ENCODE measurements around the gene TMEM181. TPM values are rescaled to one million over a fixed set of nuclear protein-coding genes. Genes with fewer than 3 reads are reported as not detected.

TMEM181 gene
- total and polyA plus RNA-seq, 2 experiments from 2014 or later: 11.9 to 25.2 TPM

GRCh38 chr6:158662607-158662953 lies 102.7 kb downstream of the TMEM181 start:
- H2AFZ ChIP-seq: peak overlapping the region; percentile 97; the same call in 1 of the 2 replicates
- no peak overlapping the region for H3K27ac ChIP-seq (ENCODE audit: low read depth)
- no peak overlapping the region for H3K4me2 ChIP-seq
- H4K20me1 ChIP-seq (replicated peaks; ENCODE audit: insufficient read depth): no peaks in the 10 kb centered on the region
- Mint-ChIP-seq H3K4me3 (no peak overlapping the region), H3K36me3 (ENCODE audit: low read depth) (no peaks in the 10 kb centered on the region), H3K27ac (no peak overlapping the region), H3K9me3 (no peaks in the 10 kb centered on the region), H3K27me3 (ENCODE audit: insufficient read depth, low read depth, poor library complexity) (peaks cover 4% of the 10 kb centered on the region), H3K4me1 (peaks cover 17% of the 10 kb centered on the region)
- no peaks in the 10 kb centered on the region for H3K36me3 ChIP-seq (ENCODE audit: insufficient read depth)
- H3K79me2 ChIP-seq (replicated peaks; ENCODE audit: insufficient read depth): no peaks in the 10 kb centered on the region
- TF ChIP-seq NANOG (IDR thresholded peaks at IDR 0.05; ENCODE audit: borderline replicate concordance) (no peak), POLR2AphosphoS5 (IDR thresholded peaks at IDR 0.05; ENCODE audit: low read depth) (no peak), JUNB (IDR thresholded peaks at IDR 0.05; ENCODE audit: unreplicated experiment) (no peak), ETS1 (IDR thresholded peaks at IDR 0.05) (no peak), ZNF462 (CRISPR knock-in tag; IDR thresholded peaks at IDR 0.05) (no peak), CREB1 (CRISPR knock-in tag; IDR thresholded peaks at IDR 0.05; ENCODE audit: low read depth) (no peak), ZNF114 (CRISPR knock-in tag; IDR thresholded peaks at IDR 0.05) (no peak), EZH2phosphoT487 (IDR thresholded peaks at IDR 0.05; ENCODE audit: unreplicated experiment) (no peak), STAT1 (IDR thresholded peaks at IDR 0.05; ENCODE audit: unreplicated experiment) (no peak), EZH2 (IDR thresholded peaks at IDR 0.05; ENCODE audit: low read depth, unreplicated experiment) (no peak), ZNF331 (CRISPR knock-in tag; IDR thresholded peaks at IDR 0.05; ENCODE audit: low read depth) (no peak)
- TF ChIP-seq, protein P1, sequence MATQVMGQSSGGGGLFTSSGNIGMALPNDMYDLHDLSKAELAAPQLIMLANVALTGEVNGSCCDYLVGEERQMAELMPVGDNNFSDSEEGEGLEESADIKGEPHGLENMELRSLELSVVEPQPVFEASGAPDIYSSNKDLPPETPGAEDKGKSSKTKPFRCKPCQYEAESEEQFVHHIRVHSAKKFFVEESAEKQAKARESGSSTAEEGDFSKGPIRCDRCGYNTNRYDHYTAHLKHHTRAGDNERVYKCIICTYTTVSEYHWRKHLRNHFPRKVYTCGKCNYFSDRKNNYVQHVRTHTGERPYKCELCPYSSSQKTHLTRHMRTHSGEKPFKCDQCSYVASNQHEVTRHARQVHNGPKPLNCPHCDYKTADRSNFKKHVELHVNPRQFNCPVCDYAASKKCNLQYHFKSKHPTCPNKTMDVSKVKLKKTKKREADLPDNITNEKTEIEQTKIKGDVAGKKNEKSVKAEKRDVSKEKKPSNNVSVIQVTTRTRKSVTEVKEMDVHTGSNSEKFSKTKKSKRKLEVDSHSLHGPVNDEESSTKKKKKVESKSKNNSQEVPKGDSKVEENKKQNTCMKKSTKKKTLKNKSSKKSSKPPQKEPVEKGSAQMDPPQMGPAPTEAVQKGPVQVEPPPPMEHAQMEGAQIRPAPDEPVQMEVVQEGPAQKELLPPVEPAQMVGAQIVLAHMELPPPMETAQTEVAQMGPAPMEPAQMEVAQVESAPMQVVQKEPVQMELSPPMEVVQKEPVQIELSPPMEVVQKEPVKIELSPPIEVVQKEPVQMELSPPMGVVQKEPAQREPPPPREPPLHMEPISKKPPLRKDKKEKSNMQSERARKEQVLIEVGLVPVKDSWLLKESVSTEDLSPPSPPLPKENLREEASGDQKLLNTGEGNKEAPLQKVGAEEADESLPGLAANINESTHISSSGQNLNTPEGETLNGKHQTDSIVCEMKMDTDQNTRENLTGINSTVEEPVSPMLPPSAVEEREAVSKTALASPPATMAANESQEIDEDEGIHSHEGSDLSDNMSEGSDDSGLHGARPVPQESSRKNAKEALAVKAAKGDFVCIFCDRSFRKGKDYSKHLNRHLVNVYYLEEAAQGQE (IDR thresholded peaks at IDR 0.05; ENCODE audit: unreplicated experiment): no peak
- TF ChIP-seq, protein P2, sequence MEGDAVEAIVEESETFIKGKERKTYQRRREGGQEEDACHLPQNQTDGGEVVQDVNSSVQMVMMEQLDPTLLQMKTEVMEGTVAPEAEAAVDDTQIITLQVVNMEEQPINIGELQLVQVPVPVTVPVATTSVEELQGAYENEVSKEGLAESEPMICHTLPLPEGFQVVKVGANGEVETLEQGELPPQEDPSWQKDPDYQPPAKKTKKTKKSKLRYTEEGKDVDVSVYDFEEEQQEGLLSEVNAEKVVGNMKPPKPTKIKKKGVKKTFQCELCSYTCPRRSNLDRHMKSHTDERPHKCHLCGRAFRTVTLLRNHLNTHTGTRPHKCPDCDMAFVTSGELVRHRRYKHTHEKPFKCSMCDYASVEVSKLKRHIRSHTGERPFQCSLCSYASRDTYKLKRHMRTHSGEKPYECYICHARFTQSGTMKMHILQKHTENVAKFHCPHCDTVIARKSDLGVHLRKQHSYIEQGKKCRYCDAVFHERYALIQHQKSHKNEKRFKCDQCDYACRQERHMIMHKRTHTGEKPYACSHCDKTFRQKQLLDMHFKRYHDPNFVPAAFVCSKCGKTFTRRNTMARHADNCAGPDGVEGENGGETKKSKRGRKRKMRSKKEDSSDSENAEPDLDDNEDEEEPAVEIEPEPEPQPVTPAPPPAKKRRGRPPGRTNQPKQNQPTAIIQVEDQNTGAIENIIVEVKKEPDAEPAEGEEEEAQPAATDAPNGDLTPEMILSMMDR (conservative IDR thresholded peaks at IDR 0.05; ENCODE audit: low read depth in 2 of 2): no peak
- peaks cover 18% of the 10 kb centered on the region for H3K4me1 ChIP-seq (ENCODE audit: insufficient read depth)
- H3K4me3 ChIP-seq: no peak overlapping the region
- H3K9me2 ChIP-seq (ENCODE audit: insufficient read depth): no peaks in the 10 kb centered on the region
- H3F3A ChIP-seq (replicated peaks; ENCODE audit: low read depth): no peaks in the 10 kb centered on the region
- DNase-seq (ENCODE audit: low spot score): no peak
- no peak for ATAC-seq
- no peaks in the 10 kb centered on the region for H3K27me3 ChIP-seq (ENCODE audit: insufficient read depth)

Measured in GM23338 (cell line).